Endothelial cell of umbilical vein (primary cell): Measurements from ENCODE around the gene MRPL41. TPM values are rescaled to one million over a fixed set of nuclear protein-coding genes. Genes with fewer than 3 reads are reported as not detected.

Source experiments
- BruUV-seq: library from RNA; stranded (reverse); fragments of 400-500 nt; replicated peaks from 2 replicates; lab custom pipeline; 2021; lab: Mats Ljungman, UMichigan
- CTCF ChIA-PET: fragments of 300-600, 350-600 bp; sonication (Branson Sonifier 250); formaldehyde crosslinking; loops from one replicate; lab custom pipeline; 2021; ENCODE audit warnings: antibody characterized with exemption, inconsistent platforms; lab: Charles Lee
- POLR2A ChIA-PET: fragments of 300-600, 350-600 bp; sonication (Branson Sonifier 250); formaldehyde crosslinking; loops from one replicate; lab custom pipeline; 2021; ENCODE audit warnings: antibody characterized with exemption, inconsistent platforms; lab: Charles Lee
- DNase-seq: peaks from one replicate; pipeline ENCODE4 v3.0.0-alpha.2; 2011; ENCODE audit warnings: low read depth, low spot score
- FAIRE-seq: peaks from 2 replicates; lab custom pipeline; 2011; peaks lifted over from hg19 to GRCh38; lab: Jason Lieb, UNC
- H2AFZ ChIP-seq: 2 replicates; pipeline ENCODE4 v1.6.0; 2012; ENCODE audit warnings: low read depth, low read length, control low read depth, inconsistent platforms
- H3K27ac ChIP-seq: 2 replicates; pipeline ENCODE4 v1.5.1; 2011; ENCODE audit warnings: low read depth, mild to moderate bottlenecking, control low read depth, low read length, moderate library complexity; ENCODE audit not compliant: insufficient read depth
- H3K27me3 ChIP-seq, 2 experiments: 2 replicates each; pipeline versions ENCODE4 v1.6.0 to v1.6.1; 2011; ENCODE audit warnings: low read length in 2 of 2, mixed read lengths in 1 of 2; ENCODE audit not compliant: control insufficient read depth in 2 of 2, insufficient read depth in 2 of 2
- H3K36me3 ChIP-seq, 2 experiments: 2 replicates in 1 of 2; 3 replicates in 1 of 2; pipeline ENCODE4 v1.5.1; 2011; ENCODE audit warnings: low read length in 2 of 2, mild to moderate bottlenecking in 1 of 2, moderate library complexity in 1 of 2; ENCODE audit not compliant: control insufficient read depth in 2 of 2, insufficient read depth in 2 of 2; ENCODE audit errors: extremely low read depth in 1 of 2
- H3K4me1 ChIP-seq: 3 replicates; pipeline ENCODE4 v1.5.1; 2011; ENCODE audit warnings: mild to moderate bottlenecking, low read length; ENCODE audit not compliant: control insufficient read depth, insufficient read depth; ENCODE audit errors: extremely low read depth
- H3K4me2 ChIP-seq: 2 replicates; pipeline ENCODE4 v1.6.1; 2011; ENCODE audit warnings: low read length, control low read depth, mixed read lengths; ENCODE audit not compliant: insufficient read depth
- H3K4me3 ChIP-seq, 3 experiments: fragments of 200-600 bp in 1 of 3; sonication (generic), shearing (Covaris generic) in 1 of 3; replicated peaks in 1 of 3; 2 replicates each; pipeline ENCODE4 v1.5.1; 2011 to 2016; ENCODE audit warnings: control low read depth in 3 of 3, low read length in 3 of 3, mild to moderate bottlenecking in 2 of 3, inconsistent platforms in 1 of 3, low read depth in 1 of 3, moderate library complexity in 1 of 3; ENCODE audit not compliant: insufficient read depth in 1 of 3
- H3K79me2 ChIP-seq: 2 replicates; pipeline ENCODE4 v1.6.0; 2012; ENCODE audit warnings: low read length, inconsistent platforms; ENCODE audit not compliant: control insufficient read depth, insufficient read depth
- H3K9ac ChIP-seq: replicated peaks from 2 replicates; pipeline ENCODE3; 2011; ENCODE audit warnings: low read length, control low read depth; ENCODE audit not compliant: insufficient read depth; ENCODE audit errors: extremely low read depth
- H3K9me1 ChIP-seq: replicated peaks from 3 replicates; pipeline ENCODE4 v1.6.0; 2011; ENCODE audit warnings: mild to moderate bottlenecking, low read length; ENCODE audit not compliant: control insufficient read depth, insufficient read depth; ENCODE audit errors: extremely low read depth
- H3K9me3 ChIP-seq: replicated peaks from 2 replicates; pipeline ENCODE4 v1.5.1; 2012; ENCODE audit warnings: low read length, inconsistent platforms; ENCODE audit not compliant: control insufficient read depth, insufficient read depth
- H4K20me1 ChIP-seq: replicated peaks from 2 replicates; pipeline ENCODE3; 2011; ENCODE audit warnings: mild to moderate bottlenecking, low read length; ENCODE audit not compliant: control insufficient read depth, insufficient read depth; ENCODE audit errors: extremely low read depth
- EZH2 ChIP-seq: IDR thresholded peaks from 2 replicates; pipeline ENCODE4 v1.6.1; 2012; ENCODE audit warnings: borderline replicate concordance, low read depth, mild to moderate bottlenecking, moderate library complexity, low read length, inconsistent platforms; ENCODE audit not compliant: severe bottlenecking
- FOS ChIP-seq: IDR thresholded peaks from 2 replicates; pipeline ENCODE4 v1.6.1; 2011; ENCODE audit warnings: mild to moderate bottlenecking, low read length, moderate library complexity, borderline replicate concordance; ENCODE audit not compliant: insufficient read depth
- GATA2 ChIP-seq: IDR thresholded peaks from 2 replicates; pipeline ENCODE4 v1.7.0; 2011; ENCODE audit warnings: low read depth, mild to moderate bottlenecking, moderate library complexity, mixed read lengths, low read length; ENCODE audit not compliant: insufficient read length, insufficient read depth
- JUN ChIP-seq: IDR thresholded peaks from 2 replicates; pipeline ENCODE4 v1.6.1; 2011; ENCODE audit warnings: borderline replicate concordance, low read depth; ENCODE audit not compliant: insufficient read length, insufficient read depth
- MAX ChIP-seq: IDR thresholded peaks from 2 replicates; pipeline ENCODE4 v1.6.1; 2011; ENCODE audit not compliant: insufficient read depth, insufficient read length
- MYC ChIP-seq: IDR thresholded peaks from one replicate; pipeline ENCODE4 v1.6.1; 2011; ENCODE audit warnings: mild to moderate bottlenecking, low read depth, low read length
- POLR2A ChIP-seq: IDR thresholded peaks from 2 replicates; pipeline ENCODE4 v1.6.1; 2012; ENCODE audit warnings: low read depth, mild to moderate bottlenecking, control low read depth, low read length
- POLR2AphosphoS5 ChIP-seq: IDR thresholded peaks from 2 replicates; pipeline ENCODE4 v1.6.1; 2012; ENCODE audit warnings: low read depth, mild to moderate bottlenecking, control low read depth, low read length, moderate library complexity; ENCODE audit not compliant: insufficient read depth
- dilution Hi-C: fragments of 300-500 bp; cut with MboI; formaldehyde crosslinking; loops from one replicate; pipeline ENCODE4 v1.15.0; 2019; ENCODE audit warnings: low sequenced_read_pairs; ENCODE audit not compliant: extremely low pct_ligation_motif_present
- intact Hi-C: fragments of 100-400 bp; cut with micrococcal nuclease; formaldehyde crosslinking; loops from one replicate; pipeline ENCODE4 v1.10.0; 2022
- polyA plus RNA-seq, 4 experiments: library from polyadenylated mRNA; depleted of rRNA in 3 of 4; stranded (reverse) in 3 of 4; unstranded in 1 of 4; fragments of >200 nt; gene quantifications; 2 replicates each; pipeline versions ENCODE4 v1.2.1 to v1.2.3, GENCODE V29; 2011 to 2012; ENCODE audit warnings: missing spikeins in 1 of 4
- total RNA-seq: library from RNA; stranded (reverse); gene quantifications from 2 replicates; pipeline ENCODE4 v1.2.3, GENCODE V29; 2021
- TF ChIP-seq, protein P1 (sequence below), 2 donors: IDR thresholded peaks; 1 replicate in 1 of 2; 2 replicates in 1 of 2; pipeline ENCODE4 v1.5.1; 2011; ENCODE audit warnings: low read length in 2 of 2, mild to moderate bottlenecking in 2 of 2, moderate library complexity in 2 of 2, control low read depth in 1 of 2, inconsistent platforms in 1 of 2, low read depth in 1 of 2; ENCODE audit not compliant: insufficient read depth in 1 of 2; ENCODE audit errors: extremely low read depth in 1 of 2

The MRPL41 gene
- total and polyA plus RNA-seq, 2 donors (not counting 3 experiments of a cell fraction or from before 2014, with no cell fraction given): 50.4 to 50.7 TPM

- dilution Hi-C loops (no loop called here), intact Hi-C loops (no loop called here)
- peaks cover 3% of the 10 kb centered on the region for H3K4me1 ChIP-seq
- H3K4me3 ChIP-seq: no peak overlapping the region
- H2AFZ ChIP-seq: no peak overlapping the region
- no peak overlapping the region for H3K27ac ChIP-seq
- no peak overlapping the region for H3K9ac ChIP-seq
- no peaks in the 10 kb centered on the region for H3K9me3 ChIP-seq
- TF ChIP-seq MAX: no peak
- no peak for TF ChIP-seq JUN
- TF ChIP-seq POLR2A: no peak
- TF ChIP-seq MYC: no peak
- FAIRE-seq (no peak), DNase-seq (no peak)
- POLR2A ChIA-PET: no interaction called here
- CTCF ChIA-PET: no interaction called here
- H3K27me3 ChIP-seq: no peaks in the 10 kb centered on the region
- peaks cover 12 to 45% of the 10 kb centered on the region in 2 experiments for H3K36me3 ChIP-seq
- H4K20me1 ChIP-seq: no peaks in the 10 kb centered on the region
- H3K79me2 ChIP-seq: peaks cover 5% of the 10 kb centered on the region
- no peaks in the 10 kb centered on the region for H3K9me1 ChIP-seq
- no TSS peak for BruUV-seq
- H3K4me2 ChIP-seq: no peak overlapping the region
These were observed 31.7 kb downstream of the MRPL41 start for GRCh38 chr9:137583347-137583746.

- Histone ChIP-seq H3K9ac (no peak overlapping the region), H3K27ac (no peak overlapping the region), H2AFZ (no peak overlapping the region), H3K4me3 (no peak overlapping the region), H3K36me3 (peaks cover 13 to 47% of the 10 kb centered on the region in 2 experiments), H3K9me3 (no peaks in the 10 kb centered on the region), H3K4me2 (no peak overlapping the region), H3K27me3 (no peaks in the 10 kb centered on the region), H3K9me1 (no peaks in the 10 kb centered on the region), H3K4me1 (peaks cover 6% of the 10 kb centered on the region), H4K20me1 (no peaks in the 10 kb centered on the region), H3K79me2 (peaks cover 10% of the 10 kb centered on the region)
- no TSS peak for BruUV-seq
- FAIRE-seq (no peak), DNase-seq (no peak)
- dilution Hi-C loops: no loop called here
- CTCF ChIA-PET: no interaction called here
- POLR2A ChIA-PET: no interaction called here
- intact Hi-C loops: no loop called here
- TF ChIP-seq MAX (no peak), POLR2A (no peak), EZH2 (no peak), GATA2 (no peak), JUN (no peak), FOS (no peak), MYC (no peak), POLR2AphosphoS5 (no peak)
- TF ChIP-seq, protein P1, sequence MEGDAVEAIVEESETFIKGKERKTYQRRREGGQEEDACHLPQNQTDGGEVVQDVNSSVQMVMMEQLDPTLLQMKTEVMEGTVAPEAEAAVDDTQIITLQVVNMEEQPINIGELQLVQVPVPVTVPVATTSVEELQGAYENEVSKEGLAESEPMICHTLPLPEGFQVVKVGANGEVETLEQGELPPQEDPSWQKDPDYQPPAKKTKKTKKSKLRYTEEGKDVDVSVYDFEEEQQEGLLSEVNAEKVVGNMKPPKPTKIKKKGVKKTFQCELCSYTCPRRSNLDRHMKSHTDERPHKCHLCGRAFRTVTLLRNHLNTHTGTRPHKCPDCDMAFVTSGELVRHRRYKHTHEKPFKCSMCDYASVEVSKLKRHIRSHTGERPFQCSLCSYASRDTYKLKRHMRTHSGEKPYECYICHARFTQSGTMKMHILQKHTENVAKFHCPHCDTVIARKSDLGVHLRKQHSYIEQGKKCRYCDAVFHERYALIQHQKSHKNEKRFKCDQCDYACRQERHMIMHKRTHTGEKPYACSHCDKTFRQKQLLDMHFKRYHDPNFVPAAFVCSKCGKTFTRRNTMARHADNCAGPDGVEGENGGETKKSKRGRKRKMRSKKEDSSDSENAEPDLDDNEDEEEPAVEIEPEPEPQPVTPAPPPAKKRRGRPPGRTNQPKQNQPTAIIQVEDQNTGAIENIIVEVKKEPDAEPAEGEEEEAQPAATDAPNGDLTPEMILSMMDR (IDR thresholded peaks at IDR 0.05; ENCODE audit: extremely low read depth in 1 of 2, insufficient read depth in 1 of 2, low read depth in 1 of 2, low read length in 2 of 2): no peak
These were observed 32.3 kb downstream of the MRPL41 start for GRCh38 chr9:137583957-137584356.
